VCaP (cell line): ENCODE results near the gene ZSCAN30.

Experiments
- H3K27ac ChIP-seq: fragments of 450-650 bp; 2 replicates; pipeline ENCODE4 v1.5.1; 2017
- TF ChIP-seq, protein P1 (sequence below): fragments of 450-650 bp; conservative IDR thresholded peaks from 2 replicates; pipeline ENCODE4 v1.5.1; 2017; ENCODE audit warnings: mild to moderate bottlenecking, moderate library complexity

The ZSCAN30 gene

DNA sequence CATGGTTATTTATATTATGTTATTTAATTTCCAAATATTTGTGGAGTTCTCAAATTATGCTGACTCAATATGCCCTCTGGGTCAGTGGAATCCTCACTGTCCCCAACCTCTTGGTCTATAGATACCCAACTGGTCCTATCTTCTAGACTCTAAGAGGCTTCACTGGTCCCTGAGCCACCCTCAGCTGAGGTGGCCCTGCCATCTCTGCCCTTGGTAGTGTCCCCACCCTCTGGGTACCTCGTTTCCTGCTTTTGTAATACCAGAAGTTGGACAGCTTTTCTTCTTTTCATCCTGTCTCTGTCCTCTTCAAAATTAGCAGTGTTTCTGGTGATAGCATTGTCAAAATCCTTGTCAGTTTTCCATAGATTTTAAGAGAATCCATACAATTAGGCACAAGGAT is 11.9 kb downstream of the ZSCAN30 start:
- TF ChIP-seq, protein P1, sequence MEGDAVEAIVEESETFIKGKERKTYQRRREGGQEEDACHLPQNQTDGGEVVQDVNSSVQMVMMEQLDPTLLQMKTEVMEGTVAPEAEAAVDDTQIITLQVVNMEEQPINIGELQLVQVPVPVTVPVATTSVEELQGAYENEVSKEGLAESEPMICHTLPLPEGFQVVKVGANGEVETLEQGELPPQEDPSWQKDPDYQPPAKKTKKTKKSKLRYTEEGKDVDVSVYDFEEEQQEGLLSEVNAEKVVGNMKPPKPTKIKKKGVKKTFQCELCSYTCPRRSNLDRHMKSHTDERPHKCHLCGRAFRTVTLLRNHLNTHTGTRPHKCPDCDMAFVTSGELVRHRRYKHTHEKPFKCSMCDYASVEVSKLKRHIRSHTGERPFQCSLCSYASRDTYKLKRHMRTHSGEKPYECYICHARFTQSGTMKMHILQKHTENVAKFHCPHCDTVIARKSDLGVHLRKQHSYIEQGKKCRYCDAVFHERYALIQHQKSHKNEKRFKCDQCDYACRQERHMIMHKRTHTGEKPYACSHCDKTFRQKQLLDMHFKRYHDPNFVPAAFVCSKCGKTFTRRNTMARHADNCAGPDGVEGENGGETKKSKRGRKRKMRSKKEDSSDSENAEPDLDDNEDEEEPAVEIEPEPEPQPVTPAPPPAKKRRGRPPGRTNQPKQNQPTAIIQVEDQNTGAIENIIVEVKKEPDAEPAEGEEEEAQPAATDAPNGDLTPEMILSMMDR = no peak
- H3K27ac ChIP-seq = no peak overlapping the region

DNA sequence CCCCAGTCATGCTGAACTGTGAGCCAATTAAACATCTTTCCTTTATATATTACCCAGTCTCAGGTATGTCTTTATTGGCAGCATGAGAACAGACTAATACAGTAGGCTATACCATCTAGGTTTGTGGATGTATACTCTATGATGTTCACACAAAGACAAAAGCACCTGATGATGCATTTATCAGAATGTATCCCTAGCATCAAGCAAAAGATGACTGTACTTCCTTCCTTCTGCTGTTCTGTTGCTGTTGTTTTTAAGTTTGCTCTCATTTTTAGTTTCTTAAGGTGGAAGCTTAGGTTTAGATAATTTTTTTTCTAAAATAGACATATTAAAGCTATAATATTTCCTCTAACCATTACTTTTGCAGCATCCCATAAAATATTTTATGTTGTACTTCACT is 12.4 kb downstream of the ZSCAN30 start:
- TF ChIP-seq, protein P1 = no peak
- H3K27ac ChIP-seq = no peak overlapping the region

DNA sequence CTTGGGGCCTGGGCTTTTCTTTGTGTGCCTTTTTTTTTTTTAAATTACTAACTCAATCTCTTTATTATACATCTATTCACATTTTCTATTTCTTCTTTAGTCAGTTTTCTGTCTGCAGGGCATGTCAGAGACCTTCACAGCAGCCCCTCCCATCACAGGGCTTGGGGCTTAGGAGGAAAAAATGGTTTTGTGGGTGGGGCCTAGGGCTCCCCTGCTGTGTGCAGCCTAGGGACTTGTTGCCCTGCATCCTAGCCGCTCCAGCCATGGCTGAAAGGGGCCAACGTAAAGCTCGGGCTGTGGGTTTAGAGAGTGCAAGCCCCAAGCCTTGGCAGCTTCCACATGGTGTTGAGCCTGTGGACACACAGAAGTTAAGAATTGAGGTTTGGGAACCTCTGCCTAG is 13.8 kb downstream of the ZSCAN30 start:
- H3K27ac ChIP-seq = no peak overlapping the region
- TF ChIP-seq, protein P1 = no peak

DNA sequence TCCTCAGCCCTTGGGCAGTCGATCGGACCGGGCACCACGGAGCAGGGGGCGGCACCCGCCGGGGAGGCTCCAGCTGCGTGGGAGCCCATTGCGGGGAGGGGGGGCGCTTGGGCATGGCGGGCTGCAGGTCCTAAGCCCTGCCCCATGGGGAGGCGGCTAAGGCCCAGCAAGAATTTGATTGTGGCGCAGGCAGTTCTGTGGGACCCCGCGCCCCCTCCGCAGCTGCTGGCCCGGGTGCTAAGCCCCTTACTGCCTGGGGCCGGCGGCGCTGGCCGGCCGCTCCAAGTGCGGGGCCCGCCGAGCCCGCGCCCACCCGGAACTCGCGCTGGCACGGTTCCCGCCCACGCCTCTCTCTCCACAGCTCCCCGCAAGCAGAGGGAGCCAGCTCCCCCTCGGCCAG is 18.4 kb downstream of the ZSCAN30 start:
- TF ChIP-seq, protein P1 = no peak
- H3K27ac ChIP-seq = no peak overlapping the region

DNA sequence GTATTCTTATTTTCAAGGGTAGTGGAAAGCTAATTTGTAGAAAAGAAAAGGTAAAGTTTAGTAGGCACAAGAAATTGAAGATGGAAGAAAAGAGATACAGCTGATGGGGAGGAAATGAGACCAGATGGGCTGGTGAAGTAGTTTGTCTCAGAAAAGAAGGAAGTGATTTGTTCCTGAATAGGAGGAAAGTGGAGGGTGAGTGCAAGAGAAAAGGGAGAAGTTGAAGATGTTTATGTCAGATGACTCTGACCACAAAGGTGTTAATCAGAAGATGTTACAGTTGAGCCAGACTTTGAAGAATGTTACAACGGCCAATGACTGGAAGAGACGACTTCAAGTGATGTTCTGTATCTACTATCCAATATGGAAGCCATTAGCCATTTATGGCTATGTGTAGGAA is 21.2 kb downstream of the ZSCAN30 start:
- no peak overlapping the region for H3K27ac ChIP-seq
- TF ChIP-seq, protein P1 = no peak

DNA sequence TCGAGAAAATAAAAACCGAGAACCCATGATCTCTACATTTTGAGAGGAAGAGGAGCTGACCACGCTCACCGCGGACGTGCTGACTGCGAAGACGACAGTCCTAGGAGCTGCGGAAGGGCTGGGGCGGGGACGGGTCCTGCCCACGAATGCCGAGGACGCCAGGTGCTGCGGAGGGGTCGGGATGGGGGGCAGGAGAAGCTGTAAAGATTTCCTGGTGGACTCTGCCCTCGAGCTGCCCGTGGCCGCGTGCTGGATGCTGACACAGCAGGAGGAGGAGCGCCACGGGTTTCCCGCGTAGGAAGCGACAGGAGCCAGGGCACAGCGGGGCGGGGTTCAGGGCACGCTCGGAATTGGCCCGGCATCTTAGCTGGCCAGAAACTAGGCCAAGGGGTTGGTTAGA is 22.2 kb downstream of the ZSCAN30 start:
- peak overlapping the region; percentile 75; the same call in 1 of the 2 replicates for H3K27ac ChIP-seq
- TF ChIP-seq, protein P1 = no peak

DNA sequence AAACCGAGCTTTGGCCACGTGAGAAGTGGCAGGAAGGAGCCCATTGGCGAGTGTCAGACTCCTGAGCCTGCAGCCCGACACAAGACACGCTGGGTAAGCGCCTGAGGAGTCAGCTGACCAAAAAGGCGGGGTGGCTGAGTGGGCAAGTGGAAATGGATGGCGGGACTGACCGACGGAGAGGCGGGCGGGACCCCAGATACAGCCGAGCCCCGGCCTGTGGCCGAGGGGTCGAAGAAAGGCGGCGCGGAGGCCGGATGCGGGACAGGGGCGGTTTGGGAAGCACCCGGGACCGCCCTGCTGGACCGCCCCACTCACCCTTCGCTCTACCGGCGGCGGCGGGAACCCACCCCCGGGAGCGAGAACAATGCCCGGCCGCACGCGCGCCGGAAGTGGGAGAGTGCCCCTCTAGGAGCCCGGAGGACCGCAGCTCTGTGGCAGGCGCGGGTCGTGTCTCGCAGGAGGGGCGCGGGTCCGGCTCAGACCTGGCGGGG is 22.8 kb downstream of the ZSCAN30 start:
- H3K27ac ChIP-seq = peak overlapping the region; percentile 75
- TF ChIP-seq, protein P1 = no peak
